Fibroblast of gingiva (primary cell): Measurements from ENCODE around the gene PRKAG1.

ENCODE experiments used
- DNase-seq: peaks from one replicate; pipeline ENCODE4 v3.0.0-alpha.2; 2011; ENCODE audit warnings: low read depth

Gene PRKAG1

GRCh38 chr12:48966177-48966895, 52.2 kb downstream of the PRKAG1 start:
- no peak for DNase-seq

- no peak for DNase-seq
These were observed 53.2 kb downstream of the PRKAG1 start for GRCh38 chr12:48965298-48965838.

- no peak for DNase-seq
These were observed 56.8 kb downstream of the PRKAG1 start for GRCh38 chr12:48961801-48962200.

- no peak for DNase-seq
These were observed 57.2 kb downstream of the PRKAG1 start for GRCh38 chr12:48961331-48961730.

GRCh38 chr12:48960834-48961233, 57.7 kb downstream of the PRKAG1 start:
- DNase-seq = no peak

- DNase-seq = no peak
These were observed 60.6 kb downstream of the PRKAG1 start for GRCh38 chr12:48958049-48958388.

- peak; percentile 91 for DNase-seq
These were observed 61.2 kb downstream of the PRKAG1 start, which contains the start of gene ARF3 for GRCh38 chr12:48957141-48958048. TSS of gene ARF3 (minus strand) at chr12:48957487. CDS start at chr12:48941095, 16,392 bp downstream.

GRCh38 chr12:48956279-48957140, 62.1 kb downstream of the PRKAG1 start:
- peak; percentile 97 for DNase-seq

- no peak for DNase-seq
These were observed 63.6 kb downstream of the PRKAG1 start for GRCh38 chr12:48954841-48955501.

- DNase-seq = no peak
These were observed 64.5 kb downstream of the PRKAG1 start for GRCh38 chr12:48954061-48954460.

- no peak for DNase-seq
These were observed 65.9 kb downstream of the PRKAG1 start for GRCh38 chr12:48952691-48953090.
